GM19238 (cell line): ENCODE measurements around the gene POM121.
"Not testable (repeated sequence)": the region's sequence is repeated elsewhere in the genome, so short reads cannot be mapped to it uniquely, and the experiment has no call there.

Source experiments
- DNase-seq: peaks from one replicate; pipeline ENCODE4 v3.0.0; 2011; ENCODE audit warnings: low spot score; ENCODE audit not compliant: insufficient read length

Gene POM121

DNA sequence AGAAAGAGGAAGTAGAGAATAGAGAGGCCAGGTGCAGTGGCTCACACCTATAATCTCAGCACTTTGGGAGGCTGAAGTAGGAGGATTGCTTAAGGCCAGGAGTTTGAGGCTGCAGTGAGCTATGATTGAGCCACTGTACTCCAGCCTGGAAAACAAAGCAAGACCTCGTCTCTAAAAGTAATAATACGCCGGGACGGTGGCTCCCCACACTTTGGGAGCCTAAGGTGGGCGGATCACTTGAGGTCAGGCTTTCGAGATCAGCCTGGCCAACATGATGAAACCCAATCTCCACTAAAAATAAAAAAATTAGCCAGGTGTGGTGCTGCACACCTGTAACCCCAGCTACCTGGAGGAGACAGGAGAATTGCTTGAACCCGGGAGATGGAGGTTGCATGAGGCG, 70.6 kb downstream of the POM121 start:
- not testable (repeated sequence) for DNase-seq

DNA sequence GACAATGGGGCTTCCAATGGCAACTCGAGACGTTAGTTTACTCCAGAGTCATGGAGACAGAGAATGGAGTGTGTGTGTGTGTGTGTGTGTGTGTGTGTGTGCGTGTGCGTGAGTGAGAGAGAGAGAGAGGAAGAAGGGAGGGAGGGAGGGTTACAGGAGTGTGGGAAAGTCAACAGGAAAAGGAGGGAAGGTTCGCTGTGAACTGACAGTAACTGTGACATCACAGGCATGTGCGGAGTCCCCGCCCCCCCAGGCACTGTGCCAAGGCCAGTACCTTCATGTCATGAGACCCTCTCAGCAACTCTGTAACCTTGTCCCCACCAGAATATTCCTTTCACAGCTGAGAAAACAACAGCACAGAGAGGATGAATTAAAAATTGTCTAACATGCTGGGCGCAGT, 72.6 kb downstream of the POM121 start:
- DNase-seq: not testable (repeated sequence)

DNA sequence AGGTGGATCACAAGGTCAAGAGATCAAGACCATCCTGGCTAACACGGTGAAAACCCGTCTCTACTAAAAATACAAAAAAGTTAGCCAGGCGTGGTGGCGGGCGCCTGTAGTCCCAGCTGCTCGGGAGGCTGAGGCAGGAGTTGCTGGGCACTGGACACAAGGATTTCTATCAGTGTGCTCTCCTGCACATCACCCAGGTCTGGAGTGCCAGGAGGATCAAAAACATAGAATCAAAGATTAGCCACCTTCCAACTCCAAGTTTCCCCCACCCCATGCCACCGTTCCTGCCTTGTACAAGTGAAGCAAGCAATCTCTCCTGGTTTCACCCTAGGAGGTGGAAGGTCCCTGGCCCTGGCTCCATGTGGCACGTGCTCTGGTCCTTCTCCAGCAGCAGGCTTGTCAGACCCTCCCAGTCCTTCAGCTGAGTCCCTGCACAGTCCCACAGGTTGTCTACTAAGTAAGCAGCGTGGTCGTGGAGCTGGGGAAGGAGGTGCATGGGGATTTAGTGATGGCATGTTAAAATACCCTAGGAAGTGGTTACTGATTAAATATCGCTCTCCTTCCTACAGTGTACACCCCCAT, 73.1 kb downstream of the POM121 start:
- DNase-seq: not testable (repeated sequence)
